GM18861 (cell line): ENCODE measurements around the gene SP2.

Experiments used
- ATAC-seq: cut with Tn5 transposase; IDR thresholded peaks from one replicate; pipeline ENCODE4 v1.9.1; 2021; ENCODE audit not compliant: unreplicated experiment

The SP2 gene

DNA sequence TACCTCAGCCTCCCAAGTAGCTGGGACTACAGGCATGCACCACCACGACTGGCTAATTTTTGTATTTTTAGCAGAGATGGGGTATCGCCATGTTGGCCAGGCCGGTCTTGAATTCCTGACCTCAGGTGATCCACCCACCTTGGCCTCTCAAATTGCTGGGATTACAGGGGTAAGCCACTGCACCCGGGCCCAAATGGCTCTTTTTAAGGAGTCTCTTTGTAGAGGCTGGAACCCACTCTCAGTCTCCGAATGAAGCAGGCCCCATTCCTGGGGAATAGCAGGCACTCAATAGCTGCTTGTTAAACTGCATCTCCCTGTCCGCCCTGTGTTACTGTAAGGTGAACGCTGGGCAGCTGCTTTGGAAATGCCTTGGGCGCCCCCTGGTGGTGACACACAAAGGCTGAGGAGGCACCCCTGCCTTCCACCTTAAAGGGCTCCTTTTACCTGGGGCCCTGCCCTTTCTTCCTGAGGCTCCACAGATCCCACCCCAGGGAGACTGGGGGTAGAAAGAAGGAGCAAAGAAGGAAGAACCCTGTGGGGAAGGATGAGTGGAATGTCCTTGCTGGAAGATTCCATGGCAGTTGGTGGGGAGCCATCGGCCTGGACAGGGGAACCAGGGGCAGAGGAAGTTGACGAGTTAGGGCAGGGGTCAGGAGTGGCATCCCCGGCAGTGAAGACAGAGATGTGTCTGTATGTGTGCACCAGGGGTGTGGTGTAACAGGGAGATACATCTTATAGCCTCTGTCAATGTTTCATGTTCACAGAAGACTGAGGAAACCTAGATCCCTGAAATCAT, 6.1 kb upstream of the SP2 start:
- peak; percentile 49 for ATAC-seq

DNA sequence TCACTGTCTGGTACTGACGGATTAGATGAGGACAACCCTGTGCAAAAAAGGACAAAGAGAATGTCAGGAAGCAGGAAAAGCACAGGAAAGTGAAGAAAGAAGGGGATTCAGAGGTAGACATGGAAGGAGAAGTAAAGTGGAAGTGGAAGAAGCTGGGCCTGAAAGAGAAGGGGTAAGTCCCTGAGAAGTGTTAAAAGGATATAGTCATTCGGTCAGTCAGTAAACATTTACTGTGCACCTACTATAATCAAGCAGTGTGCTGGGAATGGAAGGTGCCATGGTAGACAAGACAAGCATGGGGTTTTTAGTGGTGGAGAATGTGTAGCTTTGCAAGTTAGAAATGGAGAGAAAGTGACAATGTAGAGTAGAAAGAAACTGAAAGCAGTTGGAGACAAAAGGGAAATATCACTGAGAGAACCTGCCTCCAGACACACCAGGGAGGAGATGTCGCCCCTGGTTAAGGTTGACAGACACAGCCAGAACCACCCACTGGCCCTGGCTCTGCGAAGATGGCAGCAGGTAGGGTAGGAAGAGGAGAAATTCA, 4.4 kb upstream of the SP2 start:
- no peak for ATAC-seq

DNA sequence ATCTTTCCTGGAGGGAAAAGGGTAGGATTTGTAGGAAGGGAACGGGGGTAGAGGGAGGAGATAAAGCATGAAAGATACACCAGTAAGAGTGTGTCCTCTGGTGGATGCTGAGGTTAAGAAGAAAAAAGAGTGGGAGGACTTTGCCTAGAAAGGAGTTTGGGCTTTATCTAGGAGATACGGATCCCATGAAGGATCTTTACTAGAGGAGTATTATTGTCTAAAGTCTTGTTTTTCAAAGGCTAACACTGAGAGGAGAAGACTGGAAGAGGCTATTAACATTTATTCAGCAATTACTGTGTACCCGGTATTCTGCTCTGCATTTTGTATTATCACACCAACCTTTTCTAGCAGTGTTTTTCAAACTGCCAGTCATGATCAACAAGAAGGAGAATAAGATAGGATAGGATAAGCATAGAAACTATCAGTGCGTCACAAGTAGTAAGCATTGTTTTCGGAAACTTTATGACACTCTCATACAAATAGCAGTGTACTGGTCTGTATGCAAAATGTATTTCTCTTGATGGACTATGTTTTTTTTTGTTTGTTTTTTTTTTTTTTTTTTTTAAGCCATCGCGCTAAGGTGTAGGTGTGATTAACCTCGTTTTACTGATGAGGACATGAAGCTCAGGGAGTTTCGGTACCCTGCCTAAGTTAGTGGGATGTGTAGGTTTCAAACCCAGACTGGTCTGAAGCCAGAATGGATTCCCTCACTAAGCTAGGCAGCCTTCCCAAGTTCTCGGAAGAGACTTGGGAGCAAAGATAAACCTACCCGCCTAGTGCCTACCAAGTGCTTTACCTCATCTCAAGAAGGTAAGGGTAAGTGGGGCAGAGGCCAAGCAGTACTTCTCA, 1.3 kb upstream of the SP2 start:
- ATAC-seq, result no peak

DNA sequence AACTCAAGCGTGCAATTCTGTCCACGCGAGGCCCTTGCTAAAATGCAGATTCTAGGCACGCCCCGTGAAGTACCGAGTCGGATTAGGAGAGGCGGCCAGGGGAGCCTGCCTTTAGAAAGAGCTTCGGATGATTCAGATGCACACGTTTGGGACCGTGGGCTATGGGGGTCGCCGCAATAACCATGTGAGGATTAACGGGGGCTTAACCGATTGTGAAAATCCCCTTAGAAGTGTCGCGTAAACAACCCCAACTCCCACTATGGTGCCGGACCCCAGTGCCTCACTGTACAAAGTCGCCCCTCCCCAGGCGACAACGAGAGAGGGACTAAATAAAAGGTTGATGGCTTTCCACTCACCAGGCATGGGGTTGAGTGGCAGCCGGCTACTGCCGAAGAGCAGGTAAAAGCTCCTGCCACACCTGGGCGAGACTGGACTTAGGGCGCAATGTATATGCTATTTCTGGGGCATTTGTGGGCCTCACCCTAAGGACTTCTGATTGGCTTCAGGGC, 635 bp upstream of the SP2 start:
- no peak for ATAC-seq

DNA sequence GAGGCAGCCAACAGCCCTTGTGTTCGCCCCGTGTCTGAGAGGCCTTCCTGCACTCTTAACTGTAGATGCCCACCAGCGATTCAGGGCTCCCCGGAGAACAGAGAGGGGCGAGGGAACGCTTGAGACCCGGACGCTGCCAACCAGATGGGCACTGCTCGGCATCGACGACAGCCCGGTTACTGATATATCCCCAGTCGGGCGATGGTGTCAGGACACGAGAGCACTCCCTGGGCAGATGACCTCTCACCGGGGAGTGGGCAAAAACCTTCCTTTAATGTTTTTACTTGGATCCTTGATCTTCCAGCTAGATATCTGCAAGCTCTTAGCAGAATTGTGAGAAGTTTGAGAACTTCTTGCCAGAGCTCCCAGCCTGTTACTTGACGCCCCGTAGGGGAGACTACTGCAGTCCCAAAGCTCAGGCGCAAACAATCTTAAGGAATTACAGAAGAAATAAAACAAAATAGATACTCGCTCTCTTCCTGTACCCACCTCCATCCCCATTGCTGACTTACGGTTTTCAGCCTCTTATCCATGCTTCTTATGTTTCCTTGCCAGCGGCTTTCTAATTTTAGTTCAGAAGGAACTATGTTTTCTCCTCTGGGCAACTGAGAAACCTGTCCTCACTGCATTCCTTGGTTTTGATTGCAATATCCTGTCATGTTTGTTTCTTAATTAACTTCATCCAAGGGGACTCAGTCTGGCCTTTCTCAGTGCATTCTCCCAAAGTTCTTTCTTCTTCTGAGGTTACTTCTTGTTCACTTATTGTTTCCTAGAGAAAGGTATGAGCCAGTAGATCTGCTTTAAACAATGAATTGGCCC, 845 bp downstream of the SP2 start:
- no peak for ATAC-seq

DNA sequence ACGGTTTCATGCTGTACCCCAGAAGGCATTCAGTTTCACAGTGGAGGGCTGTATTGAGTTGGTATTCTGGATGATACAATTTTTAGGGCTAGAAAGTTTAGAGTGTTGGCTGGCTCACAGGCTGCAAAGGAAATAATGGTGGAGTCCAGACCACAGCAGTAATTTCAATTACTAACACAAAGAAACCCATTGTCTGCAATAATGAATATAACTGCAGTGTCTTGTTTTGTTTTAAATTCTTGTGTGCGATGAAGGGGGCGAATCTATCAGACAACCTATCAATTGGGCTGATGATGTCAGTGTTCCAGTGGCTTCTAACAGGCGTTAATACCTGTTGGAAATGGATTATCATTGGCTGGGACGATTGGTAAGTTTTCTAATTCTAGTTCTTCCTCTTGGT, 1.5 kb downstream of the SP2 start:
- ATAC-seq, result no peak

DNA sequence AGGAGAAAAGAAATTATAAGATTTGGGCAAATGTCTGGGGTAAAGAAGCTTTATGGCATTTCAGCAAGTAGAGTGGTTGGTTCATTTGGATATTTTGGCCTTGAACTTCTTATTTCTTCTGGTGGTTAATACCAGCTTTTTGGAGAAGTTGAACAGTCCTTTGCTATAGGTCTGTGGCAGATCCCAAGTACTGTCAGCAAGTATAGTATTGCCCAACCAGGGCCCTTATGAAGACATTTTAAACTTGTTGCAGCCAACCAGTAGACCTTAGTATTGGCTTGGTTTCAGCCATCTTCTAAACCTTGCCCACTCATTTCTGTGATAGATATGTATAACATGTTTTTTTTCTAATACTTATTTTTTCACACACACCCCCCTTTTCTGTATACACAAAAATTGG, 2.2 kb downstream of the SP2 start:
- no peak for ATAC-seq

DNA sequence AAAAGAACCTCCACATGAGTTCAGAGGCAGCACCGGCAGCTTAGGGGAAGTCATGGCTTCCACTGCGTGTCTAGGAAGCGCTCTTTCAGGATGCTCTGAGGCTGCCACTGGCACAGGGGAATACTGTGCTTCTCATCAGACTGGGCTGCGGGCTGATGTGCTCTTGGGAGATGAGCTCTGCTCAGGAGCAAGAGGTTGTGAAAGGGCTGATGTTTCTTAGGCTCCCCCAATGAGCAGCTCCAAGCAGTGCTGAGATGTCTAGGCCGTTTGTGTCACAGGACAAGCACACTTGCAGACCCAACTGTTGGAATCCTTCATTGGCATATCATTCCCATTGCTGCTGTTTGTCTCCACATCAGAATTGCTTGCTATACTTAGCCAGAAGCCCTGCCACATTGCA, 3.6 kb downstream of the SP2 start:
- no peak for ATAC-seq

DNA sequence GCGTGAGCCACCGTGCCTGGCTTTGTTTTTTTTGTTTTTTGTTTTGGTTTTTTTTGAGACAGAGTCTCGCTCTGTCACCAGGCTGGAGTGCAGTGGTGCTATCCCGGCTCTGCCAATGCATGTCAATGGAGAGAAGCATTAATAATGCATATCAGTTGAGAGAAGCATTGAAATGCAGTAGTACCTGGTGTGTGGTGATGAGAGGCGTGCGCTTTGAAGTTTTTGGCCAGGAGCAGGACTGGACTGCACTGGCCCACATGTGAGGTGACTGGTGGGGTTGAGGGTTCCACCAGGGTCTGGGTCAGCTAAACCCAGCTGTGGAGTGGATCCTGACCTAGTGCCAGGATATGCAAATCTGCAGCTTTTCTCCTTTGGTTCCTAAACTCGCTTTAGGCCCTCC, 5.4 kb downstream of the SP2 start:
- no peak for ATAC-seq

DNA sequence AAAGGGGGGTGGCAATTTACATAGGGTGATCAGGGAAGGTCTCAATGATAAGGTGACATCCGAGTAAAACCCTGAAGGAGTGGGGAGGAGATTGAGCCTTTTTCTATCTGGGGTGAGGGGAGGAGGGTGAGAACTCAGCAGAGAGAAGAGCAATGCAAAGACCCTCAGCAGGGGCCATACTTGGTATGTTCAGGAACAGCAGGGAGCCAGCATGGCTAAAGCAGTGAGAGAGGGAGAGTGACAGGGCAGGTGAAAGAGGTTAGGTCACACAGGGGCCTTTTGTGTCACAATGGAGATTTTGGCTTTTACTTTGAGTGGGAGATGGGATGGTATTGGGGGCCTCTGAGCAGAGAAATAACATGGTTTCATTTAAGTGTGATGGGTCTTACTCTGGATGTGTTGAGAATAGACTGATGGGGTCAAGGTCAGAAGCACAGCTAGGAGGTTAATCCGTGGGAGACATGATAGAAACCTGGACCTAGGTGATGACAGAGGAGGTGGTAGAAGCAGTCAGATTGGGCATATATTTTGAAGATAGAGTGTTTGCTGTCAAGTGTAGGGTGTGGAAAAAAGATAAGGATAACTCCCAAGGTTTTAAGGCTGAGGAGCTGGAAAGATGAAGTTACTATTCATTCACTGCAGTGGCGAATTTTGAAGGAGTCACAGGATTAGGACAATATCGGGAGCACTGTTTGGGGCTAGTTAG, 6.2 kb downstream of the SP2 start:
- ATAC-seq, result no peak

DNA sequence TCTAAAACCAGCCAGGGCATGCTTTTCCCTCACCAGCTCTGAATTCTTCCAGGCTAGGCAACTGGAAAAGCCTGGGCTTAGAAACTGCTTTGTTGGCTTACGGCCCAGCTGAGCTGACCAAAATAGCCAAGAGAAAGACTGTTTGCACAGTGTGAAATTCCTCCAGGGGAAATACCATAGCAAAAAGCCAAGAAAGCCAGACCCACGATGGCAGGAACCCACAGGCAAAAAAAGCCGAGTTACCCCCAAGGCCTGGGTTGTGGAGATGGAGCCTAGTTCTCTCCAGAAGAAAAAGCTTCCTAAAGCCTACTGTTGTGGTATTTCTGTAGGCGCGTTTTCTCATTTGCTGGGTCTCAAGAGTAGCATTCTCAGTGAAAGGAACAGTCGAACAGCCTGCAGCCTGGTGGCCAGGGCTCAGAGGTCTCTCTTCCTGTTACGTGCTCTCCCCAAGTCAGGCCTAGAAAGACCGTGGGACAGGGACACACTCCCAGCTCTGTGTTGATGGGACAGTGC, 9.2 kb downstream of the SP2 start:
- no peak for ATAC-seq

DNA sequence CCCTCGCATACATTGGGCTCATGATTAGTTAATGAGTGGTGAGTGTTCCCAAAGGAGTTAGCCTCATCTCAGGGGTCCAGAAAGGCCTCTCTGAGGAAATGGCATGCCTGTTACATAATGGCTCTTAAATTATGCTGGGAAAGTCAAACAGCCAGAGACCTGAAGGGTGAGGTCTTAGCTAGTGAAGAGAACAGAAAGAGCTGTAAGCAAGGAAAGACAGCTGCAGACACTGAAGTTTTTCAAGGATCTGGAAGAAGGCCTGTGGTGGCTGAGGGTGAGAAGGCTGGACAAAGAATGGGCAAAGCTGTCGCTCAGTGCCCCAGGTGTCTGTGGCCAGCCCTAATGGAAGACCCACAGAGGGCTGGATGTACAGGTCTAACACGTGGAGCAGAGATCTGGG, 10.4 kb downstream of the SP2 start:
- ATAC-seq, result no peak

DNA sequence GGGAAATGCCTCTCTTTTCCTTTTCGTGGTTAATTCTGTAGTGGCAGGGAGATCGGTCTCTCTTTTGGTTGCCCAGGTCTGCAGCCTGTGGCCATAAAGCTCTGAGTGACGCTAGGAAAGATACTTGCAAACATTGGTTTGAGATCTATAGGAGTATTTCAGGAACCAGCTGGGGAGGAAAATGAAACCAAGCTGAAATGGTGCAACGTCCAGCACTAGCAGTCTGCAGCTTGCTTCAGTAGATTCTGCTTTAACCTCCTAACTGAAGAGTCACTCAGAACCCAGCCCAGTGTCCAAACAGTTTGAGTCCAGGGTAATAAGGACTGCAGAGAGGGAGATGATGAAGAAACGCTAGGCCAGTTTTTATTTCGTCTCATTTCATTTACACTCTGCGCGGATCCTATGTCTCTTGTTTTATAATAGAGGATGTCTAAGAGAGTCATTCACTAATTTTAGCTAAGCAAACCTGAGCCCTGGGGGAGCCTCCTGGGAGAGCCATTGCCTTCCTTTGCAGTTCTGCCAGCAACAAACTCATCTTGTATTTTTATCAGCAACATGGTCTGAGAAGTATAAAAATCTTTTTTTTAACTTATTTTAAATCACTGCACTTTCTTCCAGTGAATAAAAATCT, 12.0 kb downstream of the SP2 start:
- ATAC-seq, result no peak

DNA sequence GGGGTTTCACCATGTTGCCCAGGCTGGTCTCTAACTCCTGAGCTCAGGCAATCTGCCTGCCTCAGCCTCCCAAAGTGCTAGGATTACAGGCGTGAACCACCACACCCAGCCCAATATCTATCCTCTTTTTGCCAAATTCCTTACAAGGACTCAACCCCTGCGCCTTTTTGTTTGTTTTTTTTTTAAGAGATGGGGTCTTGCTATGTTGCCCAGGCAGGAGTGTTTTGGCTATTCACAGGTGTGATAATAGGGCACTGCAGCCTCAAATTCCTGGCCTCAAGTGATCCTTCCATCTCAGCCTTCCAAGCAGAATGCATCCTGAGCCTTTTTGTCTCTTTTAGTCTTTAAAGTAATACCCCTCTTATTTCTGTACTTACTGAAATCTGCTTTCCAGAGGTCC, 17.0 kb downstream of the SP2 start:
- no peak for ATAC-seq

DNA sequence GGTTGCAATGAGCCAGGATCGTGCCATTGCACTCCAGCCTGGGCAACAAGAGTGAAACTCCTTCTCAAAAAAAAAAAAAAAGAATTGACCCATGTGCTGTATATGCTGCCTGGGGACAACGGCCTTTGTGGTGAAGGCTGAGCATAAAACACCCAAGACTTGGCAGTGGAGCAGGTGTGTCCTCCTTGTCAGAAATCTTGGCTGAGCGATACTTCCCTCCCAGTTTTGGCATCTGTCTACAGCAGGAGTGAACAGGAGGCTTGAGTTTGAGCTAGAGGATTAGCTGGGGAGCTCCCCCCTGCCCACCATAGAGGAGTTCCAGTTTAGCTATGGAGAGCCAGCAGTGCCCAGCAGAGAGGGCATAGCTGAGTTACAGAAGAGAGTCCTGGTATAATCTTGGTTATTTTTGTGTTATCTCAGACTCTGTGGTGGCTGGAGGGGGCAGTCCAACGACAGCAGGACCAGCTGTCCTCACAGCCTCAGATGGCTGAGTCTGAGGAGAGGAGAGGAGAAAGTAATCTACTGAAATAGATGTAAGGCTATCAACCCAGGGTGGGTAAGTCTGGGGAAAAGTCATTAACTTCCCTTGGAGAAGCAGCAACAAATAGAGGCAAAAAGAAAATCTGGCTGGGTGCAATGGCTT, 18.4 kb downstream of the SP2 start:
- no peak for ATAC-seq

DNA sequence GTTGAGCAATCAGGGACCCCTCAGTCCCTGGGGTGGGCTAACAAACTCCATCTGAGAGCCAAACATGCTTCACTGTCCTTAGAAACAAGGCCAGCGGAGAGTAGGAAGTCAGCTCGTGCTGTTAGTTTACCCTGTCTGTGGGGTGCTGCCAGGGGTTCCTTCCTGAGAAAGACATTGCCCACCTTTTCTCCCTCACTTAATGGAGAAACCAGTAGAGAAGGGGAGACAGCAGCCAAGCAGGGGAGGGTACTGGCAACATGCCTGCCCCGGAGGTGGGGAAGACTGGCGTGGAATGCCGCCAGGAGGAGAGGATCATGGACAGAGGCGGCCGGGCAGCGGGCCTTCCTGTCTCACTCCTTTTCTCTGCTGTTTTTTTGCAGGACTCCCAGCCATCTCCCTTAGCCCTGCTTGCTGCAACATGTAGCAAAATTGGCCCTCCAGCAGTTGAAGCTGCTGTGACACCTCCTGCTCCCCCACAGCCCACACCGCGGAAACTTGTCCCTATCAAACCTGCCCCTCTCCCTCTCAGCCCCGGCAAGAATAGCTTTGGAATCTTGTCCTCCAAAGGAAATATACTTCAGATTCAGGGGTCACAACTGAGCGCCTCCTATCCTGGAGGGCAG, 19.9 kb downstream of the SP2 start:
- ATAC-seq, result no peak

DNA sequence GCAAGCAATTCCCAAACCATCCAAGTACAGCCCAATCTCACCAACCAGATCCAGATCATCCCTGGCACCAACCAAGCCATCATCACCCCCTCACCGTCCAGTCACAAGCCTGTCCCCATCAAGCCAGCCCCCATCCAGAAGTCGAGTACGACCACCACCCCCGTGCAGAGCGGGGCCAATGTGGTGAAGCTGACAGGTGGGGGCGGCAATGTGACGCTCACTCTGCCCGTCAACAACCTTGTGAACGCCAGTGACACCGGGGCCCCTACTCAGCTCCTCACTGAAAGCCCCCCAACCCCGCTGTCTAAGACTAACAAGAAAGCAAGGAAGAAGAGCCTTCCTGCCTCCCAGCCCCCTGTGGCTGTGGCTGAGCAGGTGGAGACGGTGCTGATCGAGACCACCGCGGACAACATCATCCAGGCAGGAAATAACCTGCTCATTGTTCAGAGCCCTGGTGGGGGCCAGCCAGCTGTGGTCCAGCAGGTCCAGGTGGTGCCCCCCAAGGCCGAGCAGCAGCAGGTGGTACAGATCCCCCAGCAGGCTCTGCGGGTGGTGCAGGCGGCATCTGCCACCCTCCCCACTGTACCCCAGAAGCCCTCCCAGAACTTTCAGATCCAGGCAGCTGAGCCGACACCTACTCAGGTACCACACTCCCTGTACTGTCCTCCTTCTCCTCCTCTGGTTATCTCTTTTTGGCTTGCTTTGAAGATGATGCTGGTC, 20.6 kb downstream of the SP2 start:
- ATAC-seq, result no peak

DNA sequence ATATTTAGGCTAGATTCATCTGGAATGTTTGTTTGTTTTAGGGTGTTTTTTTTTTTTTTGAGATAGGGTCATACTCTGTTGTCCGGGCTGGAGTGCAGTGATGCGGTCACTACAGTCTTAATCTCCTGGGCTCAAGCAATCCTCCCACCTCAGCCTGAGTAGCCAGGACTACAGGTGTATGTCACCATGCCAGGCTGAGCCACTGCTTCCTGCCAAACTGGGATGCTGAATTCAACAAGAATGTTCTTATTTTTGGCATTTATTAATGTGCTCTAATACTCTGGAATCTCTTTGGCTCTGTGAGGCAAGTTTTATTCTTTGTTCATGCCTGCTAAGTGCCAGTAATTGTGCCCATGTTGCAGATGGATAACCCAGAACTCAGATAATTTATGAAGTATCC, 21.5 kb downstream of the SP2 start:
- ATAC-seq, result no peak
